WTC11 (cell line): ENCODE measurements around the gene SAMD4A.

ENCODE experiments used
- ELF4 ChIP-seq: sonication (generic); formaldehyde crosslinking; IDR thresholded peaks from 2 replicates; pipeline ENCODE4 v1.8.1; 2022; ENCODE audit warnings: low read depth, mild to moderate bottlenecking, moderate library complexity, missing genetic modification reagents
- FOXK1 ChIP-seq: sonication (generic); formaldehyde crosslinking; IDR thresholded peaks from 2 replicates; pipeline ENCODE4 v1.8.0; 2022; ENCODE audit warnings: mild to moderate bottlenecking, moderate library complexity, missing genetic modification reagents
- JUN ChIP-seq: sonication (generic); formaldehyde crosslinking; IDR thresholded peaks from 2 replicates; pipeline ENCODE4 v1.8.0; 2023; ENCODE audit warnings: mild to moderate bottlenecking, missing genetic modification reagents
- TEAD1 ChIP-seq: sonication (generic); formaldehyde crosslinking; IDR thresholded peaks from 2 replicates; pipeline ENCODE4 v1.8.0; 2022; ENCODE audit warnings: mild to moderate bottlenecking, missing genetic modification reagents
- ZNF121 ChIP-seq: sonication (generic); formaldehyde crosslinking; IDR thresholded peaks from 2 replicates; pipeline ENCODE4 v1.8.0; 2023; ENCODE audit warnings: missing genetic modification reagents
- TF ChIP-seq, protein P1 (sequence below): sonication (generic); formaldehyde crosslinking; conservative IDR thresholded peaks from 2 replicates; pipeline ENCODE4 v1.8.1; 2022; ENCODE audit warnings: mild to moderate bottlenecking, missing genetic modification reagents
- TF ChIP-seq, protein P2 (sequence below): sonication (generic); formaldehyde crosslinking; IDR thresholded peaks from 2 replicates; pipeline ENCODE4 v1.8.0; 2022; ENCODE audit warnings: mild to moderate bottlenecking, missing genetic modification reagents
- TF ChIP-seq, protein P3 (sequence below): fragments of 200-600 bp; IDR thresholded peaks from 2 replicates; pipeline ENCODE4 v1.8.0; 2022; ENCODE audit warnings: antibody characterized with exemption
- TF ChIP-seq, protein P4 (sequence below): sonication (generic); formaldehyde crosslinking; IDR thresholded peaks from 2 replicates; pipeline ENCODE4 v1.8.0; 2022; ENCODE audit warnings: mild to moderate bottlenecking, missing genetic modification reagents
- TF ChIP-seq, protein P5 (sequence below): fragments of 250-450 bp; sonication (Bioruptor Pico); IDR thresholded peaks from 2 replicates; pipeline ENCODE4 v1.9.0; 2021; ENCODE audit warnings: mild to moderate bottlenecking, borderline replicate concordance

DNA sequence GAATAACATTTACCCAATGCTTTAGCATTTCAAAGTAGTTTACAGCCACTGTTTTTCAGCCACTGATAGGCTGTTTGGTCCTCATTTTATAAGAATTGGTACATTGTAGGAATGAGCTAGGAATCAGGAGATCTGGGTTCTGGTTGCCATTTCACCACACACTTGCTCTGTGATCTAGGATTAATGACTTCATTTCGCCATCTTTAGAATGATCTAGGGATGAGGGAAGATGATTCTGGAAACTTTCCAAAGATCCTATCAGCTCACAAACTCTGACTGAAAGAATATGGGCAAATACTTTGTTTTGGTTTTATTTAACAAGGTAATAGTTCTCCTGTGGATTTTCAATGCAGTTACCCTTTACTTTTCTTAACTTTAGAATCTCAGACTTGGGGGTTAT lies 180.7 kb downstream of the SAMD4A start:
- TF ChIP-seq, protein P1, sequence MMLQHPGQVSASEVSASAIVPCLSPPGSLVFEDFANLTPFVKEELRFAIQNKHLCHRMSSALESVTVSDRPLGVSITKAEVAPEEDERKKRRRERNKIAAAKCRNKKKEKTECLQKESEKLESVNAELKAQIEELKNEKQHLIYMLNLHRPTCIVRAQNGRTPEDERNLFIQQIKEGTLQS (CRISPR knock-in tag): no peak
- TF ChIP-seq, protein P2, sequence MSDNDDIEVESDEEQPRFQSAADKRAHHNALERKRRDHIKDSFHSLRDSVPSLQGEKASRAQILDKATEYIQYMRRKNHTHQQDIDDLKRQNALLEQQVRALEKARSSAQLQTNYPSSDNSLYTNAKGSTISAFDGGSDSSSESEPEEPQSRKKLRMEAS (CRISPR knock-in tag): no peak
- TF ChIP-seq, protein P3, sequence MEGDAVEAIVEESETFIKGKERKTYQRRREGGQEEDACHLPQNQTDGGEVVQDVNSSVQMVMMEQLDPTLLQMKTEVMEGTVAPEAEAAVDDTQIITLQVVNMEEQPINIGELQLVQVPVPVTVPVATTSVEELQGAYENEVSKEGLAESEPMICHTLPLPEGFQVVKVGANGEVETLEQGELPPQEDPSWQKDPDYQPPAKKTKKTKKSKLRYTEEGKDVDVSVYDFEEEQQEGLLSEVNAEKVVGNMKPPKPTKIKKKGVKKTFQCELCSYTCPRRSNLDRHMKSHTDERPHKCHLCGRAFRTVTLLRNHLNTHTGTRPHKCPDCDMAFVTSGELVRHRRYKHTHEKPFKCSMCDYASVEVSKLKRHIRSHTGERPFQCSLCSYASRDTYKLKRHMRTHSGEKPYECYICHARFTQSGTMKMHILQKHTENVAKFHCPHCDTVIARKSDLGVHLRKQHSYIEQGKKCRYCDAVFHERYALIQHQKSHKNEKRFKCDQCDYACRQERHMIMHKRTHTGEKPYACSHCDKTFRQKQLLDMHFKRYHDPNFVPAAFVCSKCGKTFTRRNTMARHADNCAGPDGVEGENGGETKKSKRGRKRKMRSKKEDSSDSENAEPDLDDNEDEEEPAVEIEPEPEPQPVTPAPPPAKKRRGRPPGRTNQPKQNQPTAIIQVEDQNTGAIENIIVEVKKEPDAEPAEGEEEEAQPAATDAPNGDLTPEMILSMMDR: no peak
- no peak for TF ChIP-seq TEAD1 (CRISPR knock-in tag)
- TF ChIP-seq ELF4: no peak
- TF ChIP-seq JUN (CRISPR knock-in tag): no peak
- TF ChIP-seq, protein P4, sequence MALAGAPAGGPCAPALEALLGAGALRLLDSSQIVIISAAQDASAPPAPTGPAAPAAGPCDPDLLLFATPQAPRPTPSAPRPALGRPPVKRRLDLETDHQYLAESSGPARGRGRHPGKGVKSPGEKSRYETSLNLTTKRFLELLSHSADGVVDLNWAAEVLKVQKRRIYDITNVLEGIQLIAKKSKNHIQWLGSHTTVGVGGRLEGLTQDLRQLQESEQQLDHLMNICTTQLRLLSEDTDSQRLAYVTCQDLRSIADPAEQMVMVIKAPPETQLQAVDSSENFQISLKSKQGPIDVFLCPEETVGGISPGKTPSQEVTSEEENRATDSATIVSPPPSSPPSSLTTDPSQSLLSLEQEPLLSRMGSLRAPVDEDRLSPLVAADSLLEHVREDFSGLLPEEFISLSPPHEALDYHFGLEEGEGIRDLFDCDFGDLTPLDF: no peak
- TF ChIP-seq, protein P5, sequence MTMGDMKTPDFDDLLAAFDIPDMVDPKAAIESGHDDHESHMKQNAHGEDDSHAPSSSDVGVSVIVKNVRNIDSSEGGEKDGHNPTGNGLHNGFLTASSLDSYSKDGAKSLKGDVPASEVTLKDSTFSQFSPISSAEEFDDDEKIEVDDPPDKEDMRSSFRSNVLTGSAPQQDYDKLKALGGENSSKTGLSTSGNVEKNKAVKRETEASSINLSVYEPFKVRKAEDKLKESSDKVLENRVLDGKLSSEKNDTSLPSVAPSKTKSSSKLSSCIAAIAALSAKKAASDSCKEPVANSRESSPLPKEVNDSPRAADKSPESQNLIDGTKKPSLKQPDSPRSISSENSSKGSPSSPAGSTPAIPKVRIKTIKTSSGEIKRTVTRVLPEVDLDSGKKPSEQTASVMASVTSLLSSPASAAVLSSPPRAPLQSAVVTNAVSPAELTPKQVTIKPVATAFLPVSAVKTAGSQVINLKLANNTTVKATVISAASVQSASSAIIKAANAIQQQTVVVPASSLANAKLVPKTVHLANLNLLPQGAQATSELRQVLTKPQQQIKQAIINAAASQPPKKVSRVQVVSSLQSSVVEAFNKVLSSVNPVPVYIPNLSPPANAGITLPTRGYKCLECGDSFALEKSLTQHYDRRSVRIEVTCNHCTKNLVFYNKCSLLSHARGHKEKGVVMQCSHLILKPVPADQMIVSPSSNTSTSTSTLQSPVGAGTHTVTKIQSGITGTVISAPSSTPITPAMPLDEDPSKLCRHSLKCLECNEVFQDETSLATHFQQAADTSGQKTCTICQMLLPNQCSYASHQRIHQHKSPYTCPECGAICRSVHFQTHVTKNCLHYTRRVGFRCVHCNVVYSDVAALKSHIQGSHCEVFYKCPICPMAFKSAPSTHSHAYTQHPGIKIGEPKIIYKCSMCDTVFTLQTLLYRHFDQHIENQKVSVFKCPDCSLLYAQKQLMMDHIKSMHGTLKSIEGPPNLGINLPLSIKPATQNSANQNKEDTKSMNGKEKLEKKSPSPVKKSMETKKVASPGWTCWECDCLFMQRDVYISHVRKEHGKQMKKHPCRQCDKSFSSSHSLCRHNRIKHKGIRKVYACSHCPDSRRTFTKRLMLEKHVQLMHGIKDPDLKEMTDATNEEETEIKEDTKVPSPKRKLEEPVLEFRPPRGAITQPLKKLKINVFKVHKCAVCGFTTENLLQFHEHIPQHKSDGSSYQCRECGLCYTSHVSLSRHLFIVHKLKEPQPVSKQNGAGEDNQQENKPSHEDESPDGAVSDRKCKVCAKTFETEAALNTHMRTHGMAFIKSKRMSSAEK: no peak
- no peak for TF ChIP-seq ZNF121 (CRISPR knock-in tag)
- TF ChIP-seq FOXK1: no peak
